ENCODE data around the gene CIT. TPM values are rescaled to one million over a fixed set of nuclear protein-coding genes. Genes with fewer than 3 reads are reported as not detected.
A peak's percentile ranks its signal among the peaks of the same experiment; 100 is the strongest.
"Not testable (repeated sequence)": the region's sequence is repeated elsewhere in the genome, so short reads cannot be mapped to it uniquely, and the experiment has no call there.

CIT gene
- polyA plus RNA-seq (ENCODE audit: insufficient read length), result 25.4 TPM
- long read RNA-seq, donor 1, result 0 reads
- long read RNA-seq, donor 2, result 0 reads
- long read RNA-seq, donor 3, partial matches to known transcripts, result 10 of 10 reads
- long read RNA-seq, donor 3, other reads (novel, unspliced or antisense), result 0 of 10 reads
- long read RNA-seq, donor 4, partial matches to known transcripts, result 0 of 1 reads
- long read RNA-seq, donor 4, other reads (novel, unspliced or antisense), result 0 of 1 reads
- long read RNA-seq, donor 5, result 0 reads
- long read RNA-seq, donor 6, result 0 reads
- long read RNA-seq, donor 7, result 0 reads
- long read RNA-seq, donor 8, result 0 reads

- DNase-seq, result peak; percentile 94
Measured at GRCh38 chr12:119876761-119877638, at the start of gene CIT. Gene CIT, minus strand, starts transcription at chr12:119877320. Its CDS starts 1,152 bp downstream, at chr12:119876168.

DNA sequence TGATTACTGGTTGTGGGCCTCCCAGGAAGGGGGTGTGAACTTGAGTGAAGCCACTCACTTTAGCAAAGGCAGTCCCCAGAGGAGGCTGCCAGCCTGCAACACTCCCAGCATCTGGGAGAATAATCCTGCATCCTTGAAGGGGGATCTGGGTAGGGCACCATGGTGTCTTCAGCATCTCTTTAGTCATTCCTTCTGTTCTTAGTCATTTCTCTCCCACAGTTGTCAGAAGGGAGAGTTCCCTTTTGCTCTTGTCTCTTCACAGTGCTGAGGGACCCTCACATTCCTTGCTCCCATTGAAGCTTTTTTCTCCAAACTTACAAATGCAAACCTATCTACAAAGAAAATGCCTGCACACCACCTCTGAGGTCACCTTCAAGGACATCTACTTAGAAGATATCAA lies 48.1 kb upstream of the CIT start:
- no peak for DNase-seq

DNA sequence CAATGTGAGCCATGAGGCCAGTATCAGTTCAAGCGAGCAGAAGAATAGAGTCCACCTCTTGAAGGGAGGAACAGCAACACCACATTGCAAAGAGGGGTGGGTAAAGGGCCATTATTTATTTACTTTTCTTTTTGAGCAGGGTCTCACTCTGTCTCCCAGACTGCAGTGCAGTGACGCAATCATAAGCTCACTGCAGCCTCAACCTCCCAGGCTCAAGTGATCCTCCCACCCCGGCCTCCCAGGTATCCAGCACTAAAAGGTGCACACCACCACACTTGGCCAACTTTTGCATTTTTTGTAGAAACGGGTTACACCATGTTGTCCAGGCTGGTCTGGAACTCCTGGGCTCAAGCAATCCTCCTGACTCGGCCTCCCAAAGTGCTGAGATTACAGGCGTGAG lies 42.9 kb upstream of the CIT start:
- no peak for DNase-seq

- no peak for DNase-seq
Measured at GRCh38 chr12:119915894-119916510, 38.9 kb upstream of the CIT start.

GRCh38 chr12:119914666-119915065 lies 37.5 kb upstream of the CIT start:
- no peak for DNase-seq

GRCh38 chr12:119913536-119914330 lies 36.6 kb upstream of the CIT start:
- DNase-seq, result peak; percentile 18

DNA sequence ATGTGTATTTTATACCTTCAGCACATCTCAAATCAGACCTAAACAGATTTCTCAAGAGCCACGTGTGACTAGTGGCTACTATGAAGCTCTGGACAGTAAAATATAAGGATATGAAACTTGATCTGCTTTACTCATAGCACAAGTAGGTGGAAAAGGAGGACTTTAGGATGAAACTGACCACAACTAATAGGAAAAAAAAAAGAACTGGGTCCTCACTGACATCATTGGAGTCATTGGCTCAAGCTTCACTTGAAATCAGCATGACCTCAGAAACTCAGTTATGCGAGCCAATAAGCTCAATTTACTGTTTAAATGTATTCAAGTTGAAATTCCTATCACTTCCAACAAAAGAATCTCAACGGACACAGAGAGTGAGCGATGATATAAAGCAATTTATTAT lies 34.1 kb upstream of the CIT start:
- DNase-seq, result no peak

DNA sequence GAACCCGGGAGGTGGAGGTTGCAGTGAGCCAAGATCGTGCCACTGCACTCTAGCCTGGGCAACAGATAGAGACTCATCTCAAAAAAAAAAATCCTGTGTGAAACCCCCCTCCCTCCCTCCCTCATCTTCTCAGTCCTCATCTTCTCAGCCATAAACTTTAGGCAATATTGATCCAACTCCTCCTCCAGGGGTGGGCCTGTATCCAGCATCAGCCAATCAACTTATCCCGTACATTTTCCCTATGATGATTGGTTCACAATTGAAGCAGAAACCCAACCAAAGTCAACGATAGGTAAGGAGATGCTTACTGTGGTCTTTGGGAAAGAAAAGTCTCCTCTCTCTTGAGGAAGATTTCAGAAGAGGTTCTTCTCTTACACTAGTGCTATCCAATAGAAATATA lies 33.5 kb upstream of the CIT start:
- DNase-seq, result no peak

GRCh38 chr12:119902084-119902509 lies 25.0 kb upstream of the CIT start:
- peak; percentile 50 for DNase-seq

GRCh38 chr12:119901670-119902069 lies 24.6 kb upstream of the CIT start:
- DNase-seq, result no peak

GRCh38 chr12:119894916-119895315 lies 17.8 kb upstream of the CIT start:
- no peak for DNase-seq

- DNase-seq, result not testable (repeated sequence)
Measured at GRCh38 chr12:119892611-119893010, 15.5 kb upstream of the CIT start.

DNA sequence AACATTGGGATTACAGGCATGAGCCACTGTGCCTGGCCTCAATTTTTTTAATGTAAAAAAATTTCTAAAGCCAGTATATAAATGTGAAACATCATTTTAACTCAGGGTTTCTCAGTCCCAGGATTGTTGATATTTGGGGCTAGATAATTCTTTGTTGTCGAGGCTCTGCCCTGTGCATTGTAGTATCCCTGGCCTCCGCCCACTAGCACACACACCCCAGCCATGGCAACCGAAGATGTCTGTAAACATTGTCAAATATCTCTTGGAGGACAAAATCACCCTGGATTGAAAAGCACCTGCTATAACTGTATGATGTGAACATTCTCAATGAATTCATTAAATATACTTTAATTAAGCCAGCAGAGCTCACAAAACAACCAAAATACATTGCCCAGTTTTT lies 8.4 kb upstream of the CIT start:
- no peak for DNase-seq

DNA sequence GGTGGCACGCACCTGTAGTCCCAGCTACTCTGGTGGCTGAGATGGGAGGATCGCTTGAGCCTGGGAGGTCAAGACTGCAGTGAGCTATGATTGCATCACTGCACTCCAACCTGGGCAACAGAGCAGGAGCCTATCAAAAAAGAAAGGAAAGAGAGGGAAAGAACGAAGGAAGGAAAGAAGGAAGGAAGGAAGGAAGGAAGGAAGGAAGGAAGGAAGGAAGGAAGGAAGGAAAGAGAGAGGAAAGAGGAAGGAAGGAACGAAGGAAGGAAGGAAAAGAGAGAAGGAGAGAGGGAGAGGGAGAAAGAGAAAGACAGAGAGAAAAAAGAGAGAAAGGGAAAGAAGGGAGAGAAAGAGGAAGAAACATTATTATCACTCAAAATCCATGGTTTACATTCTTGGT lies 6.7 kb upstream of the CIT start:
- not testable (repeated sequence) for DNase-seq

DNA sequence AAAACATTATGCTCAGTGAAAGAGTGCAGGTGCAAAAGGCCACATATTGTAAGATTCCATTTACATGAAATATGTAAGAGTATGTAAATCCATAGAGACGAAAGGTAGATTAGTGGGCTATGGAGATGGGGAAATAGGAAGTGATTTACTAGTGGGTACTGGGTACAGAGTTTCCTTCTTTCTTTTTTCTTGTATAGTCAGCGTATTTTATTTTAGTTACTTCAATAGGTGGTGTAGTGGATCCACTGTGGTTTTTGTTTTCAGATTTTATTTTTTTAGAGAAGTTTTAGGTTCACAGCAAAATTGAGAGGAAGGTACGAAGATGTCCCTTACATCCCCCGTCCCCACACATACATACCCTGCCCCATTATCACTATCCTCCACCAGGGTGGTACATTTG lies 6.1 kb upstream of the CIT start:
- no peak for DNase-seq

DNA sequence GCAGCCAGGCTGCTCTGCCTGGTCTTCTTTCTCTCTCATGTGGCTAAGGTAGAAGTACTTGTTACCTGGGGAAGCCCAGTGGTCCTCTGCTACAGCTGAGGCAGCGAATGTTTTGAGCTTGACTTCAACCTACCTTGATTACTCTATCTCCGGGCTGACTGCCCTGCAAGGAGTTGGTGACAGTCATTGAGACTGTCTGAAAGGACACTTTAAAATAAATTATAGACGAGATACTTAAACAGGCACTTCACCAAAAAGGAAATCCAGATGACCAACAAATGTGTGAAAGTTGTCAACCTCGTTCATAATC lies 474 bp upstream of the CIT start:
- DNase-seq, result no peak

GRCh38 chr12:119870457-119870856 lies 6.7 kb downstream of the CIT start:
- no peak for DNase-seq

DNA sequence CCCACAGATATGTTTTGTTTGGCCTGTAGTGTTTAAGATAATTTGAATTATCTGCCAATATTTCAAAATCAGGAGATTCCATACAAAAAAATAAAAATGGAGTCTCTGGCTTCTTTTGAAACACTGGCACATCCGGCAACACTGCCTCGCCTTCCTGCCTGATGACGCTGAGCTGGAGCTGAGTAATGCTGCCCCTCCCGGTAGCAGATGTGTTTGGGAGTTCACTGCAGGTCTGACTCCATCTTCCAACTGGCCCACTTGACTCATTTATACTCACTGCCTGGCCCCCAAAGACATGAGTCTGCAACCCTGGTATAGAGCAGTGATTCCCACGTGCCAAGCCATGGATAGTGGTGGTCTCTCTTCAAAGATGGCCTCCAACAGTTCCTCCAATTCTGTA lies 7.4 kb downstream of the CIT start:
- DNase-seq, result no peak

DNA sequence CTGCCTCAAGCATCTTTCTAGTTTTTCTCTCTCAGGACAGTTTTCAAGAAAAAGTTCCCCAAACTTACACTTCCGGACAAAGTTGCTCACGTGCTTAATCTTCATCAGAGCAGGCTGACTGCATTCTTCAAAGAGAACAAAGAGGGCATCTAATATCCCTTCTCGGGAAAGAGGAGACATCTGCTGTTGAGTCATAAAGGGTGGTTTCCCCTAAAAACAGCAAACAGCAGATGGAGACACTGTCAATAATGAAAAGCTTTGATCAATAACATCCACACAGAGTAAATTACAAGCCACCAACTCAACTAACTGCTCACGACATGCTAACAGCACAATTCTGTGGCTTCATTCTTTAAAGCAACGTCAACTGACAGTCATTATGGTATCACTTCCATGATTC lies 8.1 kb downstream of the CIT start:
- no peak for DNase-seq

- DNase-seq, result no peak
Measured at GRCh38 chr12:119864591-119864990, 12.5 kb downstream of the CIT start.

DNA sequence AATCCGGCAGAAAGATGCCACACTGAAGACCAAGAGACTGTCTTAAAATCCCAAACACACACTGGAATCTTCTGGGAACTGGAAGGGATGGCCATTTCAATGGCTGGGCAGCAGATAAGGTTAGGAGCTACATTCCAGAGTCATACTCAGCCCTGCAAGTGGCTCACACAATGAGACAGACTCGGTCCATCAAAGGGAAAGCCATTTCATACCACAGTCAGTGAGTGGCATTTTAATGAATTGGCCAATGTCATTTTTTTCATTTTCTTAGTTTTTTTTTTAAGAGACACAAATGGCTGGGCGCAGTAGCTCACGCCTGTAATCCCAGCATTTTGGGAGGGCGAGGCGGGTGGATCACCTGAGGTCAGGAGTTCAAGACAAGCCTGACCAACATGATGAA lies 17.9 kb downstream of the CIT start:
- no peak for DNase-seq

- DNase-seq, result no peak
Measured at GRCh38 chr12:119857041-119857591, 20.0 kb downstream of the CIT start.

Measured in left kidney (tissue), 8 donors.